ENCODE data around the gene VPS13D.

VPS13D gene

GRCh38 chr1:12339396-12339795 lies 109.6 kb downstream of the VPS13D start:
- DNase-seq (ENCODE audit: low read depth), result no peak
- H3K4me3 ChIP-seq (ENCODE audit: low read depth, low read length), result no peak overlapping the region
- TF ChIP-seq CTCF (IDR thresholded peaks at IDR 0.05; ENCODE audit: control insufficient read depth, extremely low read depth, insufficient read depth), result no peak

GRCh38 chr1:12339811-12340543 lies 110.1 kb downstream of the VPS13D start:
- no peak for DNase-seq (ENCODE audit: low read depth)
- no peak for TF ChIP-seq CTCF (IDR thresholded peaks at IDR 0.05; ENCODE audit: control insufficient read depth, extremely low read depth, insufficient read depth)
- H3K4me3 ChIP-seq (ENCODE audit: low read depth, low read length), result no peak overlapping the region

- H3K4me3 ChIP-seq (ENCODE audit: low read depth, low read length), result no peak overlapping the region
- no peak for TF ChIP-seq CTCF (IDR thresholded peaks at IDR 0.05; ENCODE audit: control insufficient read depth, extremely low read depth, insufficient read depth)
- DNase-seq (ENCODE audit: low read depth), result no peak
These were observed 110.7 kb downstream of the VPS13D start for GRCh38 chr1:12340544-12340930.

- DNase-seq (ENCODE audit: low read depth), result no peak
- no peak overlapping the region for H3K4me3 ChIP-seq (ENCODE audit: low read depth, low read length)
- no peak for TF ChIP-seq CTCF (IDR thresholded peaks at IDR 0.05; ENCODE audit: control insufficient read depth, extremely low read depth, insufficient read depth)
These were observed 111.8 kb downstream of the VPS13D start for GRCh38 chr1:12341667-12342066.

GRCh38 chr1:12342401-12343003 lies 112.7 kb downstream of the VPS13D start:
- DNase-seq (ENCODE audit: low read depth), result no peak
- H3K4me3 ChIP-seq (ENCODE audit: low read depth, low read length), result no peak overlapping the region
- no peak for TF ChIP-seq CTCF (IDR thresholded peaks at IDR 0.05; ENCODE audit: control insufficient read depth, extremely low read depth, insufficient read depth)

GRCh38 chr1:12343823-12344487 lies 114.1 kb downstream of the VPS13D start:
- TF ChIP-seq CTCF (IDR thresholded peaks at IDR 0.05; ENCODE audit: control insufficient read depth, extremely low read depth, insufficient read depth), result no peak
- no peak overlapping the region for H3K4me3 ChIP-seq (ENCODE audit: low read depth, low read length)
- DNase-seq (ENCODE audit: low read depth), result no peak

All from LNCaP clone FGC (cell line).